ENCODE data around the gene CYP2C8.

DNA sequence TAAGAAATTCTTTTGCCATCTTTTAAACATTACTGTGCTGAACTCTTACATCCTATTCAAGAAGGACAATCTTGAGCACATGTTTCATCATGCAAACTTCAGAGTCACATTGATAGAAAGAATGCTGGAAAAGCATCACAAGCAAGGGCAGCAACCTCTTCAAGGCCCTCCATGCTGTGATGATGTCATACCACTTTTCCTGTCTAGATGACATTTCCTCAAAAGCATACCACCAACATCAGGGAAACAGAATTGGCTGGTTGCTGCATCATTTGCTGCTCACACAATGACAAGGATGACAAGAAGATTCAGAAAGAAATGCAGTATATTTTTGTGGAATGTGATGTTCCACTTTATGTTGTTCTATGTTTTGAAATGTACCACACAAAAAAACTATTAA, 37.6 kb downstream of the CYP2C8 start:
- TF ChIP-seq, protein P1, sequence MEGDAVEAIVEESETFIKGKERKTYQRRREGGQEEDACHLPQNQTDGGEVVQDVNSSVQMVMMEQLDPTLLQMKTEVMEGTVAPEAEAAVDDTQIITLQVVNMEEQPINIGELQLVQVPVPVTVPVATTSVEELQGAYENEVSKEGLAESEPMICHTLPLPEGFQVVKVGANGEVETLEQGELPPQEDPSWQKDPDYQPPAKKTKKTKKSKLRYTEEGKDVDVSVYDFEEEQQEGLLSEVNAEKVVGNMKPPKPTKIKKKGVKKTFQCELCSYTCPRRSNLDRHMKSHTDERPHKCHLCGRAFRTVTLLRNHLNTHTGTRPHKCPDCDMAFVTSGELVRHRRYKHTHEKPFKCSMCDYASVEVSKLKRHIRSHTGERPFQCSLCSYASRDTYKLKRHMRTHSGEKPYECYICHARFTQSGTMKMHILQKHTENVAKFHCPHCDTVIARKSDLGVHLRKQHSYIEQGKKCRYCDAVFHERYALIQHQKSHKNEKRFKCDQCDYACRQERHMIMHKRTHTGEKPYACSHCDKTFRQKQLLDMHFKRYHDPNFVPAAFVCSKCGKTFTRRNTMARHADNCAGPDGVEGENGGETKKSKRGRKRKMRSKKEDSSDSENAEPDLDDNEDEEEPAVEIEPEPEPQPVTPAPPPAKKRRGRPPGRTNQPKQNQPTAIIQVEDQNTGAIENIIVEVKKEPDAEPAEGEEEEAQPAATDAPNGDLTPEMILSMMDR (IDR thresholded peaks at IDR 0.05; ENCODE audit: low read length): no peak
- TF ChIP-seq EZH2phosphoT487 (IDR thresholded peaks at IDR 0.05; ENCODE audit: low read length): no peak
- TF ChIP-seq EZH2 (optimal IDR thresholded peaks at IDR 0.05; ENCODE audit: low read depth, low read length): no peak

Measured in MM.1S (cell line).